Neural progenitor cell (in vitro differentiated cells): ENCODE results near the gene BLCAP.

ENCODE experiments used
- CTCF ChIP-seq: fragments of 200-600 bp; sonication (generic); IDR thresholded peaks from 2 replicates; pipeline ENCODE4 v1.5.1; 2017; ENCODE audit warnings: antibody characterized with exemption, mild to moderate bottlenecking
- EZH2 ChIP-seq: fragments of 200-600 bp; sonication (generic); IDR thresholded peaks from 2 replicates; pipeline ENCODE4 v1.6.1; 2017; ENCODE audit warnings: antibody characterized with exemption, mild to moderate bottlenecking, moderate library complexity

GRCh38 chr20:37542281-37542680 is 14.6 kb upstream of the BLCAP start:
- TF ChIP-seq CTCF: no peak
- no peak for TF ChIP-seq EZH2
